Adrenal gland (tissue), 12 donors: Measurements from ENCODE around the gene RAP1GAP. TPM values are rescaled to one million over a fixed set of nuclear protein-coding genes. Genes with fewer than 3 reads are reported as not detected.

Experiments
- DNase-seq, 7 donors: peaks; one replicate each; pipeline ENCODE4 v3.0.0-alpha.2; 2019 to 2020
- H3K27ac ChIP-seq, 5 donors: fragments of 200-600 bp; sonication (generic) in 4 of 5; 1 replicate in 3 of 5; 2 replicates in 2 of 5; pipeline versions ENCODE4 v1.5.1 to v1.8.0; 2016 to 2020; ENCODE audit warnings: mild to moderate bottlenecking in 1 of 5
- H3K27me3 ChIP-seq: fragments of 200-600 bp; 2 replicates; pipeline ENCODE4 v1.8.0; 2021
- H3K36me3 ChIP-seq, 2 donors: fragments of 200-600 bp; replicated peaks in 1 of 2; 1 replicate in 1 of 2; 2 replicates in 1 of 2; pipeline versions ENCODE4 v1.5.1 to v1.8.0; 2018 to 2022
- H3K4me1 ChIP-seq, 2 donors: fragments of 200-600 bp; replicated peaks in 1 of 2; 1 replicate in 1 of 2; 2 replicates in 1 of 2; pipeline versions ENCODE4 v1.5.1 to v1.8.0; 2018 to 2021
- H3K4me3 ChIP-seq, 4 donors: fragments of 200-600 bp; sonication (generic) in 3 of 4; one replicate each; pipeline ENCODE4 v1.5.1; 2016 to 2018
- H3K9me3 ChIP-seq, 3 donors: fragments of 200-600 bp; sonication (generic) in 1 of 3; replicated peaks in 1 of 3; 1 replicate in 2 of 3; 2 replicates in 1 of 3; pipeline versions ENCODE4 v1.5.1 to v1.8.0; 2016 to 2021
- CTCF ChIP-seq, 6 experiments: fragments of 450-650 bp in 4 of 6; fragments of 200-600 bp in 2 of 6; sonication (generic) in 1 of 6; IDR thresholded peaks; 1 replicate in 5 of 6; 2 replicates in 1 of 6; pipeline versions ENCODE4 v1.5.1 to v1.8.0; 2016 to 2021; ENCODE audit warnings: antibody characterized with exemption in 6 of 6, mild to moderate bottlenecking in 2 of 6, moderate library complexity in 1 of 6
- POLR2A ChIP-seq, 2 donors: fragments of 450-650 bp; IDR thresholded peaks; one replicate each; pipeline ENCODE4 v1.6.1; 2017; ENCODE audit warnings: antibody characterized with exemption in 2 of 2, mild to moderate bottlenecking in 2 of 2, moderate library complexity in 1 of 2
- WGBS, 4 donors: extraction: QIAGEN DNeasy Blood & Tissue Kit in 2 of 4; methylation state at CpG; one replicate each; pipeline versions ENCODE4 v1.1.5 to v1.1.7; 2013 to 2017; 5-methylcytosine and 5-hydroxymethylcytosine counted together
- intact Hi-C, 2 donors: fragments of 100-400 bp; cut with DNase I; formaldehyde crosslinking; loops; one replicate each; pipeline versions ENCODE4 v1.14.1 to v1.15.0; 2022 to 2023
- polyA plus RNA-seq, 3 donors: library from polyadenylated mRNA; stranded (reverse); fragments of 200-250 nt in 2 of 3; fragments of 350-450 nt in 1 of 3; fragmentation: Illumina TruSeq in 1 of 3; extraction: RNeasy Lipid Tissue Mini Kit (QIAGEN cat#74804) in 1 of 3; gene quantifications; one replicate each; pipeline ENCODE4 v1.2.3, GENCODE V29; 2013 to 2014
- total RNA-seq, 9 donors: library from RNA; depleted of rRNA in 4 of 9; stranded (reverse); fragments of >200 nt in 4 of 9; fragments of 120-200 nt in 1 of 9; fragmentation: NEBNext Ultra II Directional in 1 of 9; extraction: Animal tissue kit (Norgen Biotek cat#: 25700) in 1 of 9; gene quantifications; one replicate each; pipeline versions ENCODE4 v1.1.0 to v1.2.4, GENCODE V29; 2013 to 2023
- donor health status: healthy with polysubstance abuse.
- donor health status: Bipolar disorder and iron deficiency.
- donor health status: DM: yes; HTN: yes; CAD: no.
- donor health status: DM: no; HTN: no; CAD: no.
- donor health status: DM: no; HTN: no; CAD: no.
- donor health status: DM: yes; HTN: yes; CAD: no.

The RAP1GAP gene
- total and polyA plus RNA-seq, 12 donors: 52.4 to 409 (median 90.0) TPM

- Histone ChIP-seq H3K27ac (peak overlapping the region in 4 of 5 donors; percentile 72 to 95 (median 86)), H3K36me3 (no peaks in the 10 kb centered on the region), H3K27me3 (no peaks in the 10 kb centered on the region), H3K9me3 (no peaks in the 10 kb centered on the region), H3K4me1 (peaks cover 29% of the 10 kb centered on the region in 2 donors), H3K4me3 (no peak overlapping the region)
- DNase-seq: no peak
- TF ChIP-seq CTCF (IDR thresholded peaks at IDR 0.05) (no peak), POLR2A (IDR thresholded peaks at IDR 0.05) (no peak)
- WGBS, 4 donors: 66 to 89% (median 78%) methylated on average over 2 of the region's 2 CpGs
- intact Hi-C loops: no loop called here
Measured at GRCh38 chr1:21641076-21641475, 28.1 kb downstream of the RAP1GAP start.

GRCh38 chr1:21640653-21641052, 28.5 kb downstream of the RAP1GAP start:
- H3K27ac ChIP-seq: peak overlapping the region in 3 of 5 donors; percentile 84 to 95 (median 93)
- WGBS, 4 donors: 87 to 94% (median 89%) methylated on average over 5 to 6 of the region's 6 CpGs
- no peaks in the 10 kb centered on the region for H3K9me3 ChIP-seq
- no peaks in the 10 kb centered on the region for H3K27me3 ChIP-seq
- H3K4me3 ChIP-seq: no peak overlapping the region
- intact Hi-C loops: no loop called here
- DNase-seq: no peak
- peaks cover 29% of the 10 kb centered on the region in 2 donors for H3K4me1 ChIP-seq
- H3K36me3 ChIP-seq: no peaks in the 10 kb centered on the region
- no peak for TF ChIP-seq POLR2A (IDR thresholded peaks at IDR 0.05)
- no peak for TF ChIP-seq CTCF (IDR thresholded peaks at IDR 0.05)

GRCh38 chr1:21639594-21640041, 29.5 kb downstream of the RAP1GAP start:
- Histone ChIP-seq H3K9me3 (no peaks in the 10 kb centered on the region), H3K4me3 (no peak overlapping the region), H3K27me3 (no peaks in the 10 kb centered on the region), H3K4me1 (peaks cover 29 to 37% of the 10 kb centered on the region in 2 donors), H3K27ac (peak overlapping the region; percentile 78 to 95 (median 90)), H3K36me3 (no peaks in the 10 kb centered on the region)
- no peak for TF ChIP-seq CTCF (IDR thresholded peaks at IDR 0.05)
- no peak for TF ChIP-seq POLR2A (IDR thresholded peaks at IDR 0.05)
- intact Hi-C loops: no loop called here
- WGBS, 4 donors: 54 to 62% (median 59%) methylated on average over 14 to 24 of the region's 24 CpGs
- DNase-seq: peak in 2 of 7 donors; percentile 48 to 54

- Histone ChIP-seq H3K36me3 (no peaks in the 10 kb centered on the region), H3K27ac (peak overlapping the region; percentile 78 to 95 (median 90)), H3K9me3 (no peaks in the 10 kb centered on the region), H3K4me3 (no peak overlapping the region), H3K4me1 (peaks cover 29 to 40% of the 10 kb centered on the region in 2 donors), H3K27me3 (no peaks in the 10 kb centered on the region)
- intact Hi-C loops: no loop called here
- peak; percentile 91 to 96 (median 95) for DNase-seq
- 13 to 21% (median 16%) methylated on average over 4 to 10 of the region's 10 CpGs for WGBS, 4 donors
- no peak for TF ChIP-seq CTCF (IDR thresholded peaks at IDR 0.05)
- peak in 1 of 2 donors; percentile 71 for TF ChIP-seq POLR2A (IDR thresholded peaks at IDR 0.05)
Measured at GRCh38 chr1:21638531-21639341, 30.4 kb downstream of the RAP1GAP start.
